Measurements from ENCODE around the gene PCBP3. TPM values are rescaled to one million over a fixed set of nuclear protein-coding genes. Genes with fewer than 3 reads are reported as not detected.

PCBP3 gene
- total RNA-seq, 2 donors from 2014 or later = 2.3 to 2.5 TPM

- no peak for ATAC-seq
- DNase-seq = no peak
- intact Hi-C loops (cut with DNase I, micrococcal nuclease) = no loop called here
Observed at GRCh38 chr21:45856906-45857305, 213.4 kb downstream of the PCBP3 start.

GRCh38 chr21:45857761-45858160 is 214.2 kb downstream of the PCBP3 start:
- ATAC-seq (no peak), DNase-seq (no peak)
- intact Hi-C loops (cut with DNase I, micrococcal nuclease) = no loop called here

- intact Hi-C loops (cut with DNase I, micrococcal nuclease) = no loop called here
- ATAC-seq (no peak), DNase-seq (no peak)
Observed at GRCh38 chr21:45858180-45858579, 214.7 kb downstream of the PCBP3 start.

GRCh38 chr21:45859041-45859761 is 215.7 kb downstream of the PCBP3 start:
- ATAC-seq (no peak), DNase-seq (no peak)
- intact Hi-C loops (cut with DNase I, micrococcal nuclease) = no loop called here

- ATAC-seq = no peak
- intact Hi-C loops (cut with DNase I, micrococcal nuclease) = no loop called here
Observed at GRCh38 chr21:45859762-45860357, 216.3 kb downstream of the PCBP3 start.

GRCh38 chr21:45860493-45861155 is 217.1 kb downstream of the PCBP3 start:
- no peak for DNase-seq
- ATAC-seq = no peak
- intact Hi-C loops (cut with DNase I, micrococcal nuclease) = no loop called here

More at GRCh38 chr21:45859762-45860357, 216.3 kb downstream of the PCBP3 start:
- DNase-seq = no peak

- intact Hi-C loops (cut with DNase I, micrococcal nuclease) = no loop called here
- ATAC-seq (no peak), DNase-seq (no peak)
Observed at GRCh38 chr21:45861156-45861870, 217.8 kb downstream of the PCBP3 start.

- intact Hi-C loops (cut with DNase I, micrococcal nuclease) = no loop called here
- DNase-seq (no peak), ATAC-seq (no peak)
Observed at GRCh38 chr21:45862543-45863207, 219.2 kb downstream of the PCBP3 start.

GRCh38 chr21:45863267-45863666 is 219.7 kb downstream of the PCBP3 start:
- intact Hi-C loops (cut with DNase I, micrococcal nuclease) = no loop called here
- ATAC-seq (no peak), DNase-seq (no peak)

- no peak for DNase-seq
- no peak for ATAC-seq
- intact Hi-C loops (cut with DNase I, micrococcal nuclease) = no loop called here
Observed at GRCh38 chr21:45863751-45864150, 220.2 kb downstream of the PCBP3 start.

- ATAC-seq (no peak), DNase-seq (no peak)
- intact Hi-C loops (cut with DNase I, micrococcal nuclease) = no loop called here
Observed at GRCh38 chr21:45864436-45864835, 220.9 kb downstream of the PCBP3 start.

GRCh38 chr21:45865106-45865835 is 221.7 kb downstream of the PCBP3 start:
- no peak for DNase-seq
- ATAC-seq = no peak
- intact Hi-C loops (cut with DNase I, micrococcal nuclease) = no loop called here

GRCh38 chr21:45866551-45866950 is 223.0 kb downstream of the PCBP3 start:
- intact Hi-C loops (cut with DNase I, micrococcal nuclease) = no loop called here
- ATAC-seq (no peak), DNase-seq (no peak)

- intact Hi-C loops (cut with DNase I, micrococcal nuclease) = no loop called here
- no peak for ATAC-seq
- DNase-seq = no peak
Observed at GRCh38 chr21:45867041-45867666, 223.6 kb downstream of the PCBP3 start.

- intact Hi-C loops (cut with DNase I, micrococcal nuclease) = no loop called here
- DNase-seq (no peak), ATAC-seq (no peak)
Observed at GRCh38 chr21:45867671-45868081, 224.2 kb downstream of the PCBP3 start.

- intact Hi-C loops (cut with DNase I, micrococcal nuclease) = no loop called here
- DNase-seq (no peak), ATAC-seq (no peak)
Observed at GRCh38 chr21:45868086-45868485, 224.6 kb downstream of the PCBP3 start.

GRCh38 chr21:45868488-45868887 is 225.0 kb downstream of the PCBP3 start:
- ATAC-seq = no peak
- intact Hi-C loops (cut with DNase I, micrococcal nuclease) = no loop called here
- DNase-seq = no peak
